GM18517 (cell line): ENCODE data around the gene PCED1A.

Experiments
- ATAC-seq: cut with Tn5 transposase; IDR thresholded peaks from one replicate; pipeline ENCODE4 v1.9.1; 2021; ENCODE audit warnings: mild to moderate bottlenecking, moderate library complexity; ENCODE audit not compliant: unreplicated experiment

PCED1A gene

GRCh38 chr20:2840138-2840966 is at the start of gene PCED1A, which contains the start of gene VPS16:
PCED1A (minus strand) TSS chr20:2840655; CDS start chr20:2839912, 743 bp downstream.
VPS16 (plus strand) TSS chr20:2840745; CDS start chr20:2840775, 30 bp downstream.
- ATAC-seq, result peak; percentile 91

GRCh38 chr20:2889797-2890196 is 49.3 kb upstream of the PCED1A start:
- ATAC-seq, result no peak

- ATAC-seq, result no peak
Measured at GRCh38 chr20:2889209-2889608, 48.8 kb upstream of the PCED1A start.

- no peak for ATAC-seq
Measured at GRCh38 chr20:2888224-2888955, 47.9 kb upstream of the PCED1A start.

GRCh38 chr20:2887715-2888114 is 47.3 kb upstream of the PCED1A start:
- ATAC-seq, result no peak

- no peak for ATAC-seq
Measured at GRCh38 chr20:2883726-2884637, 43.5 kb upstream of the PCED1A start.

- ATAC-seq, result no peak
Measured at GRCh38 chr20:2880650-2881049, 40.2 kb upstream of the PCED1A start.

GRCh38 chr20:2879146-2879545 is 38.7 kb upstream of the PCED1A start:
- no peak for ATAC-seq

GRCh38 chr20:2878515-2878914 is 38.1 kb upstream of the PCED1A start:
- no peak for ATAC-seq

- no peak for ATAC-seq
Measured at GRCh38 chr20:2875690-2876203, 35.3 kb upstream of the PCED1A start.

- no peak for ATAC-seq
Measured at GRCh38 chr20:2874456-2874855, 34.0 kb upstream of the PCED1A start.

GRCh38 chr20:2873747-2874041 is 33.2 kb upstream of the PCED1A start:
- no peak for ATAC-seq

- ATAC-seq, result peak; percentile 80
Measured at GRCh38 chr20:2873010-2873746, 32.7 kb upstream of the PCED1A start, which contains the start of gene PTPRA. PTPRA (plus strand) TSS chr20:2873481; CDS start chr20:2964278, 90,797 bp downstream.

- ATAC-seq, result no peak
Measured at GRCh38 chr20:2872459-2873009, 32.1 kb upstream of the PCED1A start.

GRCh38 chr20:2871661-2872458 is 31.4 kb upstream of the PCED1A start:
- ATAC-seq, result no peak

- ATAC-seq, result no peak
Measured at GRCh38 chr20:2871111-2871465, 30.6 kb upstream of the PCED1A start.

- ATAC-seq, result no peak
Measured at GRCh38 chr20:2869381-2869780, 28.9 kb upstream of the PCED1A start.

- no peak for ATAC-seq
Measured at GRCh38 chr20:2867081-2867864, 26.8 kb upstream of the PCED1A start.
